NCI-H2107 (cell line): ENCODE measurements around the gene PHC1.
A peak's percentile ranks its signal among the peaks of the same experiment; 100 is the strongest.
"Not testable (repeated sequence)": the region's sequence is repeated elsewhere in the genome, so short reads cannot be mapped to it uniquely, and the experiment has no call there.

Source experiments
- DNase-seq: peaks from one replicate; lab custom pipeline; 2025; lab: John Stamatoyannopoulos, UW

Gene PHC1

DNA sequence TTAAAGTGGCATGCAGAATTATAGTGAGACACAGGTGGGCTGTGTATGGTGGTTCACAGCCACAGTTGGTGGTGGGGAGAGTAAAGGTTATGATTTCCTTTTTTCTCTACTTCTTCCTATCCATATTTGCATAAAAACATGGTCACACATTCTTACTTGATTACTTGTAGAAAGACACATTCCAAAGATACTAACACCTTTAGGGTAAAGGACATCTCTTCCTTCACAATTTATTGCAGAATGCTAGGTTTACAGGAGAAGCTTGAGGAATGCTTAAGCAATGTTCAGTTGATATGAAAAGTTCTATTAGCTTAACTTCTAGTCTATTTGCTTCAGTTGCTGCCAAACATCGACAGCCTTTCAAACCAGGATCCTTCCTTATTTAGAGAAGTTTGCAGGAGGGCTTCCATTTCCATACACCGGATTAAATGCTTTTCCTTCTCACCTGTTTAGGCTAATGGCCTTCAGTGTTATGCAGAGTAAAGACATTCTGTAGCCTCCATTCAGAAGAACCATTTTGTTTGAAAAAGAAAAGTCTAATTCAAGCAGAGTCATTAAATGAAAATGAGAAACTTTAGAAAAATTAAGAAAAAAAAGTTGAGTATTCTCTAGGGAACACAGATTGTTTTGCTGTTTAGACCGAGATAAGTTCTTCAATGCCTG is 2.6 kb upstream of the PHC1 start:
- no peak for DNase-seq

DNA sequence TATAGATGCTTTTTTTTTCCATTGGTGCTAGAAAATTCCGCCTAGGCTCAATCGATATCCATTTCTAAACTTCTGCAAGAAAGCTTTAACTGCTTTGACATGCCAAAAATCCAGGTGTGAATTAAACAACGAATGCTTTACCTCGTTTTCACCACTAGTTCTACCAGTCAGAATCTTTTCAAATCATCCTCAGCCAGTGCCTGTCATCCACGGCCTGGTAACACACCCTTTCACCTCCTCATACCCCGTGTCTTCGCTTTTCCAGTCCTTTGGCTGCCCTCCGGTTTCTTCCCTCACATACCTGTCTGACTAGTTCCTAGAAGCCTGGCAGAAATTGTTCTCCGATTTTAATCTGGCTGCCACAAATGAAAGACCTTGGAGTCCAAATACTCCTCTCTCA is 1.4 kb upstream of the PHC1 start:
- no peak for DNase-seq

DNA sequence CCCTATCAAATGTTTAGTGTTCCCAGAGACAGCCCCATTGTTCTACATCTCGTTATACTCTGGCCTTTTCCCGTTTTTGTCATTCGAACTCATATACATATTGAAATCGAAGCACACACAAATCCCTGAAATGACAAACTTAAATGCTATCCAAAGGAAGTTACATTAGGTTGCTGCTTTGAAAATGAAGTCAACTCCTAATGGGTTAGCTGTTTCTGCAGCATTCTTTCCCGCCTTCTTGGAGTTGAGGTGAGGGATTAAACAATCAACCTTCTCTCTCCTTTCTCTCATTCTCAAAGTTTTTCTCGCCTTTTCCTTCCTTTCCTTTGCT is 642 bp upstream of the PHC1 start:
- no peak for DNase-seq

DNA sequence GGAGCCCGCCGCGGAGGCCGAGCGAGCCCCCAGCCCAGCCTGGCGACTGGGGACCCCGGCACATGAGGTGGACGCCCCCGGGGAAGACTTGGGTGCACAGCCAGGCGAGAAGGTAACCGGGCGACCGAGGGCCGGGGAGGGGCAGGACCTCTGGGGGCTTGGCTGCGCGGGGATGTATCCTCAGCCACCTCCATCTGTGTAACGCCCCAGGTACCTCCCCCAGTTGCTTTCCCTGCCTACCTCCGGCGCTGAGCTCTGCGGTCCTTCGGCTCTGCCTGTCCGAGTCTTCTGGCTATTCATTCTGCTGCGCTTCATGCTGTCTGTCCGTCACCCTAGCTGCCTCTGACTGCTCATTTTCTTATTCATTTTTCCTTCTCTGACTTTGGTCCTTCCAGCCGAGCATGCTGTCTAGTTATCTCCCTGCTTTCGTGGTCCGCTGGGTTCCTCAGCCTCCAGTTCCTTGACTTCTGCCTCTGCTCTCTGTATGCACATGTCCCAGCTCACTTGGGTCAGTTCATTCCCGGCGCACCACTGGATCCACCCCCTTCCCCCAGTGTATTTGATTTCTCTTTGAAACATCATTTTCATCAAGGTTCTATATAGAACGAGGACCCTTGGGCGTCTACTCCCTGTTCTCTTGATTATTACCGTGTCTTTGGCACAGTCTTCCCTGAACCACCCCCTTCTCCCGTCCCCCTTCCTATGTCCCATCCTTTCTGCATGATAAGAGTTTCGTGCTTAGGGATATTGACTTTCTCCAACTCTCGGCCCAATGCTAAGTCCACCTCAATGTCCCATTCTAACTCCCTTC is 612 bp downstream of the PHC1 start:
- DNase-seq, result peak; percentile 5

DNA sequence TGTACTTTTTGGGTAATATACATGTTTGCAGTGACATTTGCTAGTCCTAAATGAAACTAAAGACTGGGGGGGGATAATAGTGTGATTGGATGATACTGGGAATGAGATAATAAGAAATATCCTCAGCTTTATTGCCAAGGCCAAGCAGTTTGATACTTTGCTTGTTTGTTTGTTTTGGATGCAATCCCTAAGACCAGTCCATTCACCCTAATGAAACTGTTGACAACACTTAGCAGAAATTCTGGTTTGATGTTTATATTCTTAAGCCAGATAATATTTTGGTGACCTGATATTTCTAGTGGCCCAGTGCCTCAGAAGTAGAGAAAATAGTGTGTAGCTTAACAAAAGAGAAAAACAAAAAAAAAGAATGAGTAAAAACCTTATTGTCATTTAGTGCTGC is 1.8 kb downstream of the PHC1 start:
- DNase-seq, result no peak

DNA sequence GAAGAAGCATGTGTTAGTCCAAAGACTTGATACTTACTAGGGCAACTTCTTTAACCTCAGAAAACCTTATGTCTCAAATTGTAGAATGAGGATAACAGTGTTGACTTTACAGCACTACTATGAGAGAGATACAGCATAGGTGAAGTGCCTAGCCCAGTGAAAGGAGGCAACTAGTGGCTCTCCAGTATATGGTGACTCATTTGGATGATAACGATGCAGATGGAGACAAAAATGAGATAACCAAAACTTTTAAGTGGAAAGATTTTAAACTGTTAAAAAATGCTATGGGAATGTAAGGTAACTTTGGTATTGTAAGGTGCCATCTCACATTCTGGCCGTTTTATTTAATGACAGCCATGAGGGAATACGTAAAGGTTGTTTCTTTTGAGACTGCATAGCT is 2.7 kb downstream of the PHC1 start:
- no peak for DNase-seq

DNA sequence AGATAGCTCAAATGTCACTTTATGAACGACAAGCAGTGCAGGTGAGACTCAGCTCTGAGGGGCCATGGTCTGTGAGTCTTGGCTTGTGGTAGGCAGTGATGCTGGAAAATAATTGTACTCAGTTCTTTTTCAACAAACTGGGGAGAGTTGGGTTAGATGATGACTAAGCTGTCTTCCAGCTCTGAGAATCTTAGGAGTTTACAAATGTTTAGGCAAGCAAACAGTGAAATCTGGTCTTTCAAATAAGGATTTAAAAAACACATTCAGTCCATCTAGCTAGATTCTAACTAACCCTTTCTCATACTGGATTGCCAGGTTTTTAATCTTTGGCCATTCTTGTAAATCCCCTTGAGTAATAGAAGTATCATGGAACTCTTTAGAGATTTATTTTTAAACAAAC is 3.4 kb downstream of the PHC1 start:
- DNase-seq, result no peak

DNA sequence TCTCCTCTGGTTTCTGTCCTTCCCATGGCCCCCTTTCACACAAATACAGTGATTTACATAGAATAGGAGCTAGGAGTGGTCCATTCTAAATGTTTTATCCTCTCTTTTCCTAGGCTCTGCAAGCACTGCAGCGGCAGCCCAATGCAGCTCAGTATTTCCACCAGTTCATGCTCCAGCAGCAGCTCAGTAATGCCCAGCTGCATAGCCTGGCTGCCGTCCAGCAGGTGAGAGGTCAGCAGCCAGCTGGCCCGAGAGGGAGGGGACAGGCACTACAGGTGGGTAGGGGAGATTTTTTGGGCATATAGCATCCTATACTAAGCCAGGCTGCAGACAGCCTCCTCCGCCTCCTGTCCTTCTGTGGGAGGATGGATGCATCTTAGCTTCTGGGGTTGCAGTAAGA is 5.3 kb downstream of the PHC1 start:
- DNase-seq, result not testable (repeated sequence)

DNA sequence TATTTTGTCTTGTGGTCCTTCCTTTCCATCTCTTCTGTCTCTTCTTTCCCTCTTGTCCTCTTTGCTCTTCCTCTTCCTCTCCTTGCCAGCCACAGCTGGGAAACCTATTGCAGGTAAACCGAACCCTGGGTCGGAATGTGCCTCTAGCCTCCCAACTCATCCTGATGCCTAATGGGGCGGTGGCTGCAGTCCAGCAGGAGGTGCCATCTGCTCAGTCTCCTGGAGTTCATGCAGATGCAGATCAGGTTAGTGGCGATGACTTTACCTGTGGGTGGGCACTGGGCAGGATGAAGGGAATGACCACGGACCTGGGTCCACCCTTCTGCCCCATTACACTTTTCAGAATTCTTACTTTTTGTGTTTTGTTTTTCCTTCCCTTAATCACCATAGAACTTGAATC is 8.2 kb downstream of the PHC1 start:
- DNase-seq, result no peak

DNA sequence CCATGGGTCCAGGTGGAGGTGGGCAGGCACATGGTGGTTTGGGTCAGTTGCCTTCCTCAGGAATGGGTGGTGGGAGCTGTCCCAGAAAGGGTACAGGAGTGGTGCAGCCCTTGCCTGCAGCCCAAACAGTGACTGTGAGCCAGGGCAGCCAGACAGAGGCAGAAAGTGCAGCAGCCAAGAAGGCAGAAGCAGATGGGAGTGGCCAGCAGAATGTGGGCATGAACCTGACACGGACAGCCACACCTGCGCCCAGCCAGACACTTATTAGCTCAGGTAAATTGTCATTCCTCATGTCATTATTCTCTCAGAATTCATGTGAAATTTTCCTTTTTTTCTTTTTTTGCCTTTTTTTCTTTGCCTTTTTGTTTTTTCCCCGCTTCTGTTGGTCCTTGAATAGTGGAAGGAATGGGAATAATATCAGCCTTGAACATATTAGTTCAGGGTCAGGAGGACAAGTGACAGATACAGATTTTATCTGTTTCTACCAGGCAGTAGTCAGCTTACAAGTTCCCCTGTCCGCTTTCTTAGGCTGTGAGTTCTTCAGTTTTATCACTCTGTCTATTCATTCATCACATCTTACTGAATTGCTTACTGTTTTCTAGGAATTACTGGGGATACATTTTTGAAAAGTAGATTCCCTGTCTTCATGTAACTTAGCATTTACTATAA is 16.5 kb downstream of the PHC1 start:
- not testable (repeated sequence) for DNase-seq

DNA sequence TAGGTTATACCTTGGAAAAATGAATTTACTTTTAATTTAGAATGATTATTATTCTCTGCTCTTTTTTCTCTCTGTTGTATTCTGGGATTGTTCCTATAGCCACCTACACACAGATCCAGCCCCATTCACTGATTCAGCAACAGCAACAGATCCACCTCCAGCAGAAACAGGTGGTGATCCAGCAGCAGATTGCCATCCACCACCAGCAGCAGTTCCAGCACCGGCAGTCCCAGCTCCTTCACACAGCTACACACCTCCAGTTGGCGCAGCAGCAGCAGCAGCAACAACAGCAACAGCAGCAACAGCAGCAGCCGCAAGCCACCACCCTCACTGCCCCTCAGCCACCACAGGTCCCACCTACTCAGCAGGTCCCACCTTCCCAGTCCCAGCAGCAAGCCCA is 18.2 kb downstream of the PHC1 start:
- DNase-seq, result not testable (repeated sequence)

DNA sequence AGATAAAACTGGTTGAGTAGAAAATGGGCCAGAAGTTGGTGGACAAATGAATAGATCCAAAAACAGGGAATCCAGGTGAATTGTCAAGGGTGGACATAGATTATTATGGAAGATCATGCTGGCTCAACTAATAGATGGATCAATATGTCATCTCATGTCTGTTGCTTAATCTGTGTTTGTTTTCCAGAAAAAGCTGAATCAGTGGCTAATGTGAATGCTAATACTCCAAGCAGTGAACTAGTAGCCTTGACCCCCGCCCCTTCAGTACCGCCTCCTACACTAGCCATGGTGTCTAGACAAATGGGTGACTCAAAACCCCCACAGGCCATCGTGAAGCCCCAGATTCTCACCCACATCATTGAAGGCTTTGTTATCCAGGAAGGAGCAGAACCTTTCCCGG is 19.8 kb downstream of the PHC1 start:
- not testable (repeated sequence) for DNase-seq

DNA sequence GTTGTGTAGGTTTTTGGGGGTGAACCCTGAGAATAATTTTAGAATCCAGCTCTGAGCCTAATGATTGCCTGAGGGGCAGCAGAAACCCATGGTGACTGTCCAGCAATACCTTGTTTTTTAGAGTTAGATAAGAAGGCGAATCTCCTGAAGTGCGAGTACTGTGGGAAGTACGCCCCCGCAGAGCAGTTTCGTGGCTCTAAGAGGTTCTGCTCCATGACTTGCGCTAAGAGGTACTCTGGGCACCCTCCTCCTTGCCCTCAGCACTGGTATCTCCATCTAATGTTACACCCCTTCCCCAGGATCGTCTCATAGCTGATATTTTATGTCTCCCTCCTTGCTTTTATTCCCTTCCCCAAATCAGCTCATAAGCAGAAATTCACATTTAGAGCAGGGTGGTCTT is 22.4 kb downstream of the PHC1 start:
- no peak for DNase-seq

DNA sequence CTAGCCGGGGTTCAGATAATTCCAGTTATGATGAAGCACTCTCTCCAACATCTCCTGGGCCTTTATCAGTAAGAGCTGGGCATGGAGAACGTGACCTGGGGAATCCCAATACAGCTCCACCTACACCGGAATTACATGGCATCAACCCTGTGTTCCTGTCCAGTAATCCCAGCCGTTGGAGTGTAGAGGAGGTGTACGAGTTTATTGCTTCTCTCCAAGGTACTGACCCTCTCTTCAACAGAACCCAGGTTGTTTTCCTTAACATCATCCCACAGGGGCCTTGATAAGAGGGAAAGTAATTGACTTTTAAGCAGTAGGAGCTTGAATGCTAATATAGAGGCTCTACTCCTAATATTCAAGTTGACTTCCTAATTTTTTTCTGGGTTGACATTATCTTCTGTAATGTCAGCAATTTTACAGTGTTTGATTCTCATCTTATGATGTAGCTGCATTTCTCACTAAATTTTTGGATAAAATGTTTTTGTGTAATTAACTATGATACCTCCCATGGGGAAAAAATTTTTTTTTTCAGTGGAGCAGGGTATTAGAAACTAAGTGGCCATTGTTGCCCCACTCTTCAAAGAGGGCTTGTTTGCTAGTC is 23.6 kb downstream of the PHC1 start:
- not testable (repeated sequence) for DNase-seq

DNA sequence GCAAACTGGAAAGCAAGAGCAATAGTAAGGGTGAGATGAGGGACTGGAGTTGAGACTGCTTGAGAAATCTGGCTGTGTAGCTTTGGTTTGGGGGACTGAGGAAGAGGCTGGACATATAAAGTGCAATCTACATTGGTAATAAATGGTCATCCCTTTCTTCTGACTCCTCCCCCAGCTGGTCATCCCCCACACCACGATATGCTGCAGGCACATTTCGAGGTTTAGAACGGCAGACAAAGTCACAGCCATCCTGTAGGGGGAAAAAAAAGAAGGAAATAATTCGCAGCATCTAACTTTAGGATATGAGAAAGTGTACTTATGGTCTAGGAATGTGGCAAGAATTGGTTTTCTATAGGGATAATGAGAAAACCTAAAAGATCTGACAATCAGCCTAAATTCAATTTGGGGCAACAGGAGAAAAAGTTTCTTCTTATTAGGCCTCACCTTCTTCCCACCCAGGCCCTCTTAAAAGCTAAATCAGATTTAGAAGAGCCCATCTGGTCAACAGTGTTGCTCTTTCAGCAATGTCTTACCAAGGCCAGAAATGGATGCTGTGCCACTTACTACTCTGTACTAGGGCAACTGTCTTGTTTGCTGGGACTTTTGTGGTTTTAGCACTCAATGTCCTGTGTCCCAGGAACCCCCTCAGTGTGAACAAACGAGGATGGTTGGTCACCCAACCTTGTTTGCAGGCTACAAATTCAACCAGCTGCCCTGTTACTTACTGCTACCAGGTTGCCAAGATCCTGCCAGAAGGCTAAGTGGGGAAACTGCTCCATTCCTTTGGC is 27.6 kb downstream of the PHC1 start:
- no peak for DNase-seq

DNA sequence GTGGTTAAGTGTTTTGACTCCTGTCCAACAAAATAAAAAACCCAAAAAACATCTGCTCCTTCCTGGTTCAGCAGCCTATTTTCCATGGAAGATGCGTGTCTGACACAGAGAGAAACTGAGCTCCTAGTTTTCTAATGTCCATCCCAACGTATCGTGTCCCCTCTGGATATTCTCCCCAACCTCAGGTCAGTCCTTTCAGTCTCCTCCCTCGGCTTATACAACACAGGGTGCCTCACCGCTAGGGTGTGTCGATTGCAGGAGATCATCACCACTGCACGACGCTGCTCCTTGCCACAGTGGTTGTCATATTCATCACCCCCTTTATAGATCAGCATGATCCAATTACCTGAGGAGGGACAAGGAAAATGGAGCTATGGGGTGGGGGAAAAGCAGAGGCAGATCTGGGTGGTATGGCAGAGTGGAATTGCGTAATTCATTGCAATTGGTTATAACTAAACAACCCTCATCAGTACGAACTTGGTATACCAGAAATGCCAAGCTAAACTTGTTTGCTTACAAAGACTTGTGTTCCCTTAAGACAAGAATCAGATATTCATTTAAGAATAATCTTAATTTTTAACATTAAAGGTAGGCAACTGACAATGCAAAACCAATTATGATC is 29.4 kb downstream of the PHC1 start:
- DNase-seq, result no peak

DNA sequence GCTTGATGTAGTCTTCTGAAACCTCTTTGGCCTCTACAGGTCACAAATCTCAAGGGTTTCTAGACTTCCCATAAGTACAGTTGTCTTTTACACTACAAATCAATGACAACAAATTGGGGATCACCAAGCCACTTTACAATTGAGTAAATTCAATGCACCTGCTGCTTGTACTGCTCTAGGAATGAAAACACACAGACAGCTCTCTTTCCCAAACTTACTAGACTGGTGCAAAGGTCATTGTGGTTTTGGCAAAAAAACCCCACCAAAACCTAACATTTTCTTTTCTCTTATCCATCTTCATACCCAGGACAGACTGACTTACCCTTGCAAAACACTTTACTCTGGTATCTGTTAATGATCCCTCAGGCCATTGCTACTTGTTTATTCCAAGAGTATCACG is 32.4 kb downstream of the PHC1 start:
- no peak for DNase-seq

DNA sequence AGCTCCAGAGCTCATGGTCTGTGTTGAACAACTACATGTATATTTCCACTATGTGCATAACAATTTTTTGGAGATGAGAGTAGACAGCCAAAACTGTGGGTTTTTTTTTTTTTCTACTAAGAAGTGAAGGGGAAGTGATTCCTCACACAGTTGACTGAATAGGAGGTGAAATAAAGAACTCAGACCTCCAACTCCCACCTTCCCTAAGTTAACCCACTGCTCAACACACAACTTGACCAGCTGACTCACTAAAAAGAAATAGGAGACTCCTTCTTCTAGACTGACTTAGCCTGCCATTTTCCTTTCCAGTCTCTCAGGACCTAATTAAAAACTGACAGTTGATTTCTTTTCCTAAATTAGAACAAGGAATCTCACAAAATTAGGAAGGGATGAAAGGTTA is 33.4 kb downstream of the PHC1 start:
- DNase-seq, result no peak

DNA sequence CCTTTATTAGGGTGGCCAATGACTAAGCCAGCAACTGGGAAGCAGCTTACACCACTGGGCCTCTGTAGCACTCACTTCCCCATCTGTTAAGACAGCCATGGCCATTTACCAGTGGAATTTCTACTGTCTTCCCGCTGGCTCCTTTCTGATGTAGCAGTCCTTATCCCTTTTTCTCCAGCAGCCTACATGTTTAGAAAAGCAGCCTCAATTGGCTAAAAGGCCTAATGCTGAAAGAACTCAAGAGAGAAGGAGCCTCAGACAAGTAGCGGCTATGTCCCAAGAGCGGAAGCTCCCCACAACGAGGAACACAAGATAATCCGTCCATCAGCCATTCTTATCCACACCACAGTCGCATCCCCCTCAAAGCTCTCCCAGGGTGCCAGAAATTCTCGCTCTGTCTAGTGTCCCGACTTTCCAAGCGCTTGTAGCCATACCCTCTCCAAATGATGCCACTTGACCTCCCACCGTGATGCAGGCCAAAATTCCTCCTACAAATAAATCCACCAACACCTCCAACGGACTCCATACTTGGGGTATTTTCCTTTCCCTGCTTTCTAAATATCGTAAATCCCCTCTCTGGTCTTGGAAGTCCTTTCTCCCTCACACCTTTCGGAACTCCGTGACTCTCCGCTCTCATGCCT is 34.5 kb downstream of the PHC1 start:
- DNase-seq, result no peak

DNA sequence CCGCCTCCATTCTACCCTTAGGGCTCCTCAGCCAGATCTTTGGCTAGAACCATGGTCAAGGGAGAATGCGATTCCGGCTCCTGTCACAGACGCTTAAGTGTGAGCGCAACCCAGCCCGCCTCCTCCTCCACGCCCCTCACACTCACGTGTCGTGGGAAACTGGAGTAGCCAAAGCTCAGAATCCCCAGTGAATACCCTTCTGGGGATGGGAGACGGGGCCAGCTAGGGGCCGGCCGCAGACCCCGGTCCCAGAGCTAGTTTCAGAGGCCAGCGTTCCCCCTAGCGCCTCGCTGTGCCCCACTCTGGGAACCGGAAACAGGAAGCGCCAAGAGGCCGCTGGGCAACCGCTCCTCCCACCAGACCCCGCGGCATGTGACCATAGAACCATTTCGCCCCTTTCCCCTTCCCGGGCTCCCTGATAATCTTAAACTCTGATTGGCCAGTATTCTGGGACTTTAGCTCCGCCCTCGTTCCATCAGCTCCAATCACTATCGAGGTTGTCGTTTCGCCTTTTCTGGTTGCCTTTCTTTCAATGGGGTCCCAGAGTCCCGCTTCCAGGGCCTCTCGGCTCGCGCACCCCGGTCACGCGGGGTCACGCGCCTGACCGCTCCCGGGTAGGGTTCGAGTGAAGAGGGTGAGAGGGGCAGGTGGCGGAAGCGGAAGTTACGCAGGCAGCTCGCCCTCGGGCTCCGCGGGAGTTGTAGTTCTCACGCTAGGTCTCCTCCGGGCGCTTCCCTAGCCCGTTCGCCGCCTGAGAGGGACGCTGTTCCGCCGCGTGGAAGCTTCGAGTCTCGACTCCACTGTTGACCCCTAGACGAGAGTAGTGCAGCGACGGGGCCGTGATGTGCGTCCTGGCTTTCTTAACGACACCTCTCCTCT is 35.3 kb downstream of the PHC1 start, which contains the start of gene M6PR:
Gene M6PR, minus strand, starts transcription at position 304 of the 879 bp plus-strand sequence. CDS start 3,241 bp downstream, outside the sequence.
- peak; percentile 94 for DNase-seq
